Naive thymus-derived CD4-positive, alpha-beta T cell (primary cell): ENCODE data around the gene ARRDC3. TPM values are rescaled to one million over a fixed set of nuclear protein-coding genes. Genes with fewer than 3 reads are reported as not detected.

ENCODE experiments used
- ATAC-seq: fragments of 150-1000 bp; cut with Tn5 transposase; 2 replicates; pipeline ENCODE4 v1.10.0; 2021; ENCODE audit warnings: mild to moderate bottlenecking, moderate library complexity
- CTCF ChIA-PET: fragments of 350-600 bp; sonication (Branson Sonifier 250); formaldehyde crosslinking; loops from one replicate; lab custom pipeline; 2021; ENCODE audit warnings: antibody characterized with exemption; lab: Charles Lee
- POLR2A ChIA-PET: fragments of 350-600 bp; sonication (Branson Sonifier 250); formaldehyde crosslinking; loops from one replicate; lab custom pipeline; 2021; ENCODE audit warnings: antibody characterized with exemption, inconsistent platforms; lab: Charles Lee
- DNase-seq, 9 donors: peaks; one replicate each; pipeline versions ENCODE4 v3.0.0 to v3.0.0-alpha.2; 2020 to 2022; ENCODE audit warnings: mixed read lengths in 1 of 9
- H3K27ac ChIP-seq: one replicate; pipeline ENCODE4 v1.7.0; 2013; ENCODE audit warnings: mild to moderate bottlenecking, low read depth, low read length, moderate library complexity
- H3K27me3 ChIP-seq, 2 donors: one replicate each; pipeline ENCODE4 v1.7.0; 2013; ENCODE audit warnings: low read length in 2 of 2, mild to moderate bottlenecking in 2 of 2, moderate library complexity in 2 of 2; ENCODE audit not compliant: control insufficient read depth in 2 of 2, insufficient read depth in 2 of 2
- H3K36me3 ChIP-seq, 3 experiments: 1 replicate in 2 of 3; 2 replicates in 1 of 3; pipeline ENCODE4 v1.7.0; 2013; ENCODE audit warnings: low read length in 3 of 3, mild to moderate bottlenecking in 3 of 3, moderate library complexity in 1 of 3; ENCODE audit not compliant: insufficient read depth in 3 of 3, control insufficient read depth in 2 of 3
- H3K4me1 ChIP-seq, 2 donors: one replicate each; pipeline ENCODE4 v1.7.0; 2013; ENCODE audit warnings: low read length in 2 of 2, mild to moderate bottlenecking in 2 of 2, moderate library complexity in 1 of 2; ENCODE audit not compliant: control insufficient read depth in 2 of 2, insufficient read depth in 2 of 2
- H3K4me3 ChIP-seq: 2 replicates; pipeline ENCODE4 v1.7.0; 2013; ENCODE audit warnings: mild to moderate bottlenecking, low read length
- H3K9me3 ChIP-seq, 3 experiments: 1 replicate in 2 of 3; 2 replicates in 1 of 3; pipeline ENCODE4 v1.7.0; 2013; ENCODE audit warnings: low read length in 3 of 3; ENCODE audit not compliant: control insufficient read depth in 2 of 3
- H3K27ac Mint-ChIP-seq, 9 donors: one replicate each; pipeline ENCODE4 v1.8.0; 2020 to 2022; ENCODE audit warnings: mixed read lengths in 9 of 9, mild to moderate bottlenecking in 8 of 9, moderate library complexity in 5 of 9, inconsistent platforms in 2 of 9
- H3K27me3 Mint-ChIP-seq, 5 donors: one replicate each; pipeline ENCODE4 v1.8.0; 2021 to 2022; ENCODE audit warnings: mixed read lengths in 5 of 5, mild to moderate bottlenecking in 1 of 5
- H3K36me3 Mint-ChIP-seq, 5 donors: one replicate each; pipeline ENCODE4 v1.8.0; 2020 to 2022; ENCODE audit warnings: mixed read lengths in 5 of 5, mild to moderate bottlenecking in 3 of 5, inconsistent platforms in 1 of 5
- H3K4me1 Mint-ChIP-seq, 7 donors: one replicate each; pipeline ENCODE4 v1.8.0; 2020 to 2022; ENCODE audit warnings: mixed read lengths in 7 of 7, mild to moderate bottlenecking in 3 of 7, inconsistent platforms in 1 of 7
- H3K4me3 Mint-ChIP-seq, 10 donors: one replicate each; pipeline ENCODE4 v1.8.0; 2020 to 2022; ENCODE audit warnings: mild to moderate bottlenecking in 10 of 10, mixed read lengths in 10 of 10, moderate library complexity in 6 of 10, inconsistent platforms in 2 of 10
- H3K9me3 Mint-ChIP-seq, 11 donors: one replicate each; pipeline ENCODE4 v1.8.0; 2020 to 2022; ENCODE audit warnings: mixed read lengths in 11 of 11, mild to moderate bottlenecking in 4 of 11, inconsistent platforms in 1 of 11, moderate library complexity in 1 of 11
- intact Hi-C, 2 donors: fragments of 100-400 bp; cut with micrococcal nuclease; formaldehyde crosslinking; loops; one replicate each; pipeline ENCODE4 v1.15.1; 2023
- polyA plus RNA-seq, 2 donors: library from polyadenylated mRNA; unstranded; fragments of 300-500 nt; fragmentation: Illumina TruSeq; gene quantifications; one replicate each; pipeline ENCODE4 v1.2.3, GENCODE V29; 2021
- total RNA-seq, 6 experiments: library from RNA in 5 of 6; stranded (reverse) in 5 of 6; gene quantifications; 1 replicate in 5 of 6; 2 replicates in 1 of 6; pipeline ENCODE4 v1.2.3 and lab custom pipeline; 2021 to 2026

Gene ARRDC3
- total and polyA plus RNA-seq, 7 experiments from 2014 or later = 29.8 to 256 (median 168) TPM

DNA sequence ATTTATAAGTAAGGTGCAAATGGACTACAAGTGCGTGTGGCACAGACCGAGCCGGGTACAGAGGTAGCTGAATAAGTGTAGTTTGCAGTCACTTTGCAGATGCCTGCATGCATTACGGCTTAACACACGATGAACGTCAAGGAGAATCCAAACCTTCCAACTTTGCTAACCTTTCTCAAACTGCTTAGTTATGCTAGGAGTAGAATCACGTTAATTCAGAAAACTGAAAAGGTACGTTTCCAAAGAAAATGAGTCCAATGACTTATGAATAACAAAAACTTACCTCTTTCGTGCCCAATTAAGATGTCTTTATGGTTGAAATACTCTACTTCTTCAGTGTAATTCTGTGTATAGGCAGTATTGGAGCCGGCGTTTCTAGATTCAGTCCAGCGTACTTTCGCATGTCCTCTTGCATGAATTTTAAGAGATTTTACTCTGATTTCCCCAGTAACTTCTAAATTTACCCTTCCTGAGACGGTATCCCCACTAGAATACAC is 539 bp downstream of the ARRDC3 start:
- Mint-ChIP-seq H3K27me3 (no peaks in the 10 kb centered on the region), H3K36me3 (peaks cover 0 to 23% (median 5%) of the 10 kb centered on the region in 5 donors), H3K27ac (peak overlapping the region; percentile 93 to 100 (median 98)), H3K4me1 (peaks cover 6 to 39% (median 30%) of the 10 kb centered on the region in 7 donors), H3K4me3 (peak overlapping the region; percentile 93 to 100 (median 98)), H3K9me3 (peaks cover 0 to 1% (median 0%) of the 10 kb centered on the region in 11 donors)
- Histone ChIP-seq H3K9me3 (no peaks in the 10 kb centered on the region), H3K4me3 (peak overlapping the region; percentile 81), H3K27me3 (no peaks in the 10 kb centered on the region), H3K4me1 (peaks cover 24 to 26% of the 10 kb centered on the region in 2 donors), H3K27ac (peak overlapping the region; percentile 97), H3K36me3 (peaks cover 0 to 9% (median 0%) of the 10 kb centered on the region in 3 experiments)
- CTCF ChIA-PET = interaction anchor here (0.7 to 7.1 kb wide), 6 partner anchors 37 to 162 kb away, joined by 3 to 180 read pairs (median 35); no protein-coding TSS in a partner anchor
- ATAC-seq = no peak
- intact Hi-C loops = loop anchor here (1.0 to 5.0 kb wide), 5 partner anchors 50 to 442 kb away; no protein-coding TSS in a partner anchor
- peak in 7 of 9 donors; percentile 29 to 70 (median 58) for DNase-seq
- POLR2A ChIA-PET = interaction anchor here (0.5 to 4.9 kb wide), 44 partner anchors 10 to 973 kb away, joined by 3 to 148 read pairs (median 4); partner anchors contain the start of genes CETN3, LYSMD3, MBLAC2 and POLR3G

DNA sequence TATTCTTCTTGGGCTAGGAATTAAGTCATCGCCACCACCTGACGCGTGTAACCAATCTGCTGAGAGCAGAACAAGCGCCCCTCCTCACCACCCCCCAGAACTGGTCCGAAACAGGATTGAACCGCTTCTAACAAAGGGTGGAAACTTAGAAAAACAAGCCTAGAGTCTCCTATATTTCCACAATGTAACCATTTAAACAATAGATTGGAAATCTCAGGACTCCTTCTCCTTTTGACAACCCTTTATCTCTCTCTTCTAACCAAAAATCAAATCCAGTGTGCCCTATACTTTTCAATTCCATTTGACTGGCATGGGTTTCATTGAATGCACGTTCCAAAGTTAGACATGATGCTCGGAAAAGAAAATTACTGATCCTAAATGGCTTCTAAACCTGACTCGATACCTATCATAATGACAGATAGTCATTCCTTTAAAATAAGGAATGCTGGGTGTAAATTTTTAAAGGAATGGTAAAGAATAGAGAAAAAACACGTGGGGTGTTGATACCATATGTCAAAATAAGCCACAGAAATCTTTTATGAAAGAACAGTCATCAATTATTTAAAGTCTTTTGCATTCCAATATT is 1.2 kb downstream of the ARRDC3 start:
- no peaks in the 10 kb centered on the region for H3K9me3 ChIP-seq
- H3K4me3 ChIP-seq = peak overlapping the region; percentile 81
- Mint-ChIP-seq H3K9me3 (peaks cover 0 to 1% (median 0%) of the 10 kb centered on the region in 11 donors), H3K36me3 (peaks cover 0 to 30% (median 10%) of the 10 kb centered on the region in 5 donors), H3K4me3 (peak overlapping the region; percentile 93 to 100 (median 98)), H3K27ac (peak overlapping the region; percentile 97 to 100 (median 98)), H3K4me1 (peaks cover 9 to 46% (median 37%) of the 10 kb centered on the region in 7 donors), H3K27me3 (no peaks in the 10 kb centered on the region)
- peak overlapping the region; percentile 97 for H3K27ac ChIP-seq
- intact Hi-C loops = loop anchor here (1.0 to 5.0 kb wide), 6 partner anchors 50 to 973 kb away; partner anchors contain the start of genes CETN3 (in 1 of the 2), LYSMD3 (in 1 of the 2), MBLAC2 (in 1 of the 2) and POLR3G (in 1 of the 2)
- DNase-seq (peak; percentile 30 to 95 (median 87)), ATAC-seq (peak; percentile 36)
- H3K36me3 ChIP-seq = peaks cover 0 to 9% (median 0%) of the 10 kb centered on the region in 3 experiments
- ChIA-PET POLR2A (interaction anchor here (0.6 to 4.9 kb wide), 20 partner anchors 9 to 972 kb away, joined by 3 to 148 read pairs (median 16); partner anchors contain the start of genes CETN3, MBLAC2 and POLR3G), CTCF (interaction anchor here (0.7 to 1.5 kb wide), 2 partner anchors 71 to 102 kb away, joined by 3 to 4 read pairs; no protein-coding TSS in a partner anchor)
- H3K27me3 ChIP-seq = no peaks in the 10 kb centered on the region
- peaks cover 28 to 33% of the 10 kb centered on the region in 2 donors for H3K4me1 ChIP-seq

DNA sequence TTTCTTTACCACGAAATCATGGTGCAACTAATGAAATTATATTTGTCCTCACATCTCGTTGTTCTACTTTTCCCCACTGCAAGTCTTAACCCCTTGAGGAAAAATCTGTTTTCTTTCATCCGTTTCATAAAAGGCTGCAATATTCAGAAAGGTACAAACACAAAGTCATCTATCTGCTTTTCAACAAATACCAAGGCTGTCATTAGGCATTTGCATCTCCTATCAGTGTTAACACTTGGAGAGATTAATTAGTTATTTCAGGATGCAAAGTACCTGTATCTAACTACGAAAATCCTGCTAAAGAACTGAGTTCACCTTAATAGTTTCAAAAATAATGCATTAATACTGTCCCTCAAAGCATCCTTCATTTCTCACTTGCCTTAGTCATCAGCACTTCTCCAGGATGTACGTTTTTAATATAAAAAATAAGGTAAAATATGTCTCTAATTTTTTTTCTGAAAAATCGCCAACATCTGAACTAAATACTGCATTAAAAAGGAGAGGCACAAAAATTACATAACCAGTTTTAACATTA is 1.8 kb downstream of the ARRDC3 start:
- Mint-ChIP-seq H3K9me3 (peaks cover 0 to 1% (median 0%) of the 10 kb centered on the region in 11 donors), H3K4me3 (peak overlapping the region; percentile 93 to 100 (median 98)), H3K27ac (peak overlapping the region; percentile 97 to 100 (median 98)), H3K4me1 (peaks cover 9 to 51% (median 38%) of the 10 kb centered on the region in 7 donors), H3K27me3 (no peaks in the 10 kb centered on the region), H3K36me3 (peaks cover 0 to 32% (median 11%) of the 10 kb centered on the region in 5 donors)
- H3K27ac ChIP-seq = peak overlapping the region; percentile 97
- ATAC-seq (no peak), DNase-seq (no peak)
- no peaks in the 10 kb centered on the region for H3K9me3 ChIP-seq
- H3K4me1 ChIP-seq = peaks cover 28 to 37% of the 10 kb centered on the region in 2 donors
- peak overlapping the region; percentile 81 for H3K4me3 ChIP-seq
- peaks cover 0 to 9% (median 0%) of the 10 kb centered on the region in 3 experiments for H3K36me3 ChIP-seq
- CTCF ChIA-PET = interaction anchor here (0.6 to 2.1 kb wide), 4 partner anchors 155 to 948 kb away, joined by 3 to 17 read pairs (median 4); no protein-coding TSS in a partner anchor
- intact Hi-C loops = loop anchor here (1.0 to 5.0 kb wide), 5 partner anchors 49 to 972 kb away; partner anchors contain the start of genes CETN3 (in 1 of the 2), LYSMD3 (in 1 of the 2), MBLAC2 (in 1 of the 2) and POLR3G (in 1 of the 2)
- POLR2A ChIA-PET = interaction anchor here (0.6 to 2.2 kb wide), 28 partner anchors 11 to 971 kb away, joined by 3 to 122 read pairs (median 5); partner anchors contain the start of genes CETN3, MBLAC2 and POLR3G
- no peaks in the 10 kb centered on the region for H3K27me3 ChIP-seq

DNA sequence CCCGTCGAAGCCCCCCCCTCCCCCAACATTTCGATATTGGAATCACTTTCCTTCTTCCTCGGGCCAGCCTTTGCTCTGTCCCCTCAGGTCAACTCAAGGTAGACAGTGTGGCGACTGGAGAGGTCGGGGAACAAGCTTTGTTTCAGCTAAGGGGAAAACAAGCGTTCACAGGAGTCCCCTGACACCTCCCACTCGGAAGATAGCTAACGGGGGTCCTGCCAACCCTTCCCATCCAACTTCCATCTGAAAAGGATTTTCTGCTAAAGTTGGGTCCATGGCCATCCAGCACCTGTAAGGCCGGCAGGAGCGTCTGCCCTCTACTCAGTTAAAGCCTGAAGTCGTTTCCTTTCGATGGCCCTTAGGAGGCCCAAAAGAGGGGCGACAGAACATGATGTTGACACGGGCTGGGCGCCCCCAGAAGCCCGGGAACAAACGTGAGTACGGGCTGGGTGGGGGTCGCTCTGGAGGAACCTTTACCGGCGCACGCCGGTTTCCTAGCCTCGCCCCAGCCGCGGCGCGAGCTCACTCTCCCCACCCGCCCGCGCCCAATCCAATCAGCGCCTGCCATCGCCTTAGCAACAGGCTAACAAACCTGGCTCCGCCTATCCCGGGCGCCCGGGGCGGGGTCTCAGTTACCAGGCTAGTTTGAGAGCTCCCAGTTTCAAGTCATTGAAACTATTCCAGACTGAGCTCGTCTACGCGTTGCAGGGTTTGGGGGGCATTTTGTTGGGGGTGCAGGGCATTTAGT is 2.5 kb downstream of the ARRDC3 start:
- intact Hi-C loops = loop anchor here (1.0 to 5.0 kb wide), 7 partner anchors 48 to 971 kb away; partner anchors contain the start of genes CETN3 (in 2 of the 2), LYSMD3 (in 2 of the 2), MBLAC2 (in 2 of the 2) and POLR3G (in 2 of the 2)
- H3K27me3 Mint-ChIP-seq = no peaks in the 10 kb centered on the region
- Histone ChIP-seq H3K36me3 (peaks cover 0 to 9% (median 2%) of the 10 kb centered on the region in 3 experiments), H3K27me3 (no peaks in the 10 kb centered on the region), H3K4me1 (peaks cover 28 to 37% of the 10 kb centered on the region in 2 donors), H3K4me3 (peak overlapping the region; percentile 81), H3K9me3 (no peaks in the 10 kb centered on the region), H3K27ac (peak overlapping the region; percentile 97)
- peak; percentile 93 to 99 (median 97) for DNase-seq
- peaks cover 9 to 56% (median 42%) of the 10 kb centered on the region in 7 donors for H3K4me1 Mint-ChIP-seq
- peaks cover 0 to 36% (median 11%) of the 10 kb centered on the region in 5 donors for H3K36me3 Mint-ChIP-seq
- H3K27ac Mint-ChIP-seq = peak overlapping the region; percentile 97 to 100 (median 98)
- ChIA-PET POLR2A (interaction anchor here (0.6 to 2.2 kb wide), 31 partner anchors 10 to 971 kb away, joined by 3 to 122 read pairs (median 5); partner anchors contain the start of genes CETN3, MBLAC2 and POLR3G), CTCF (interaction anchor here (0.6 to 2.1 kb wide), 4 partner anchors 154 to 948 kb away, joined by 3 to 17 read pairs (median 4); no protein-coding TSS in a partner anchor)
- peaks cover 0 to 1% (median 0%) of the 10 kb centered on the region in 11 donors for H3K9me3 Mint-ChIP-seq
- peak overlapping the region; percentile 93 to 100 (median 98) for H3K4me3 Mint-ChIP-seq
- ATAC-seq = peak; percentile 73

DNA sequence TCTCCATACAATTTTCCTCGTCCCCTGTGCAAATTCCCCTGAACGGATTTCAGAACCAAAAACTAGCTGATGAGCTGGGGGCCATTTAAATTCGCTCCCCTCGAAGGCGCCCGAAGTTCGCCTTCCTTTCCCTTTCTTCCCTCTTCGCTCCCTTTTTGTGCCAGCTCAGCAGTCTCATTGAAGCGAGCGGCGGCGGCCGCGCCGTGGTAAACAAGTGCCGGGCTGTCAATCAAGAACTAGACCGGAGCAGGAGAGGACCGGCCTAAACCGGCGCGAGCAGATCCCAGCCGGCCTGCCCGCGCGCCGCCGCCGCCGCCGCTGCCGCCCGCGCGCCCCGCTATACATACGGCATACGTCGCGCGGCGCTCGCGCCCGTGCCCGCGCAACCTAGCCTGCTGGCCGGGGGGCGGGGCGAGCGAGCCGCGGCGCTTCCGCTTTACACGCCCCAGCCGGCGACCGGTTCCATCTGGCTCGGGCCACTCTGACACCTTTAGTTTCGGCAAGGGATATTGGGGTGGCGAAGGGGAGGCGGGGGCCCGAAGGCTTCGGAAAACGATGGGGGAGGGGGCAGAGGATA is 3.1 kb downstream of the ARRDC3 start:
- peak overlapping the region; percentile 98 to 100 (median 100) for H3K27ac Mint-ChIP-seq

More for the DNA sequence above, 3.1 kb downstream of the ARRDC3 start:
- ChIA-PET CTCF (interaction anchor here (1.4 to 2.1 kb wide), 2 partner anchors 154 to 160 kb away, joined by 3 to 17 read pairs; no protein-coding TSS in a partner anchor), POLR2A (interaction anchor here (0.7 to 2.2 kb wide), 24 partner anchors 10 to 970 kb away, joined by 3 to 122 read pairs (median 6); partner anchors contain the start of gene CETN3)
- Mint-ChIP-seq H3K4me3 (peak overlapping the region; percentile 93 to 100 (median 98)), H3K9me3 (peaks cover 0 to 1% (median 0%) of the 10 kb centered on the region in 11 donors), H3K4me1 (peaks cover 9 to 58% (median 43%) of the 10 kb centered on the region in 7 donors), H3K36me3 (peaks cover 1 to 37% (median 12%) of the 10 kb centered on the region in 5 donors), H3K27me3 (no peaks in the 10 kb centered on the region)
- peaks cover 1 to 10% (median 7%) of the 10 kb centered on the region in 3 experiments for H3K36me3 ChIP-seq
- peak overlapping the region; percentile 91 for H3K4me3 ChIP-seq
- intact Hi-C loops = loop anchor here (1.0 to 5.0 kb wide), 8 partner anchors 9 to 971 kb away; partner anchors contain the start of genes CETN3 (in 1 of the 2), LYSMD3 (in 1 of the 2), MBLAC2 (in 1 of the 2) and POLR3G (in 1 of the 2)
- no peaks in the 10 kb centered on the region for H3K27me3 ChIP-seq
- H3K9me3 ChIP-seq = no peaks in the 10 kb centered on the region
- ATAC-seq (peak; percentile 79), DNase-seq (peak; percentile 94 to 98 (median 97))
- H3K27ac ChIP-seq = peak overlapping the region; percentile 97
- H3K4me1 ChIP-seq = peaks cover 28 to 38% of the 10 kb centered on the region in 2 donors
